M059J (cell line): ENCODE results near the gene SPOCK2. TPM values are rescaled to one million over a fixed set of nuclear protein-coding genes. Genes with fewer than 3 reads are reported as not detected.

Experiments
- DNase-seq: peaks from one replicate; pipeline ENCODE4 v3.0.0-alpha.2; 2012; ENCODE audit warnings: low read depth
- total RNA-seq: library from RNA; depleted of rRNA; stranded (reverse); fragments of >200 nt; shearing (Covaris generic); gene quantifications from 2 replicates; pipeline ENCODE4 v1.2.3, GENCODE V29; 2014; rRNA removed

SPOCK2 gene
- total RNA-seq, 1 experiment from 2014 or later = not detected

DNA sequence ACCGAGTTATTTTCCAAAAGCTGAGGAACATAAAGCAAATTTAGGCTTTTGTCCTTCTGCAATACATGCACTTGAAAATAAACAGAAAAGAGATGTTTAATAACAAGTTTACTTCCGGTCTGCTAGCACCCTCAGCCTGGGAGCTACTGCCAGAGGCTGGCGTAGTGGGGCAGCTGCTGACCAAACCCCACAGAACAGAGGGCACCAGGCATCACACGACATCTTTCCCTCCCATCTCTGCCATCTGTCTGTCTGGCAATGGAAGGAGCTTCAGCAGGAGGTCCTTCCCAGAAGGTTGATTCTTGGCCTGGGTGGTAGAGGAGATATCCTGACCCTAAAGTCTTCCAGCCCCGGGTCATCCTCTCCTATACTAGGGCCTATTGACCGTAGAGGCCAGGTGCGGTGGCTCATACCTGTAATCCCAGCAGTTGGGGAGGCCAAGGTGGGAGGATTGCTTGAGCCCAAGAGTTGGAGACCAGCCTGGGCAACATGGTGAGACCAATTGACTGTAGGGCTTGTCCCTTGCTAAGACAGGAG, 76.3 kb downstream of the SPOCK2 start:
- DNase-seq = no peak

DNA sequence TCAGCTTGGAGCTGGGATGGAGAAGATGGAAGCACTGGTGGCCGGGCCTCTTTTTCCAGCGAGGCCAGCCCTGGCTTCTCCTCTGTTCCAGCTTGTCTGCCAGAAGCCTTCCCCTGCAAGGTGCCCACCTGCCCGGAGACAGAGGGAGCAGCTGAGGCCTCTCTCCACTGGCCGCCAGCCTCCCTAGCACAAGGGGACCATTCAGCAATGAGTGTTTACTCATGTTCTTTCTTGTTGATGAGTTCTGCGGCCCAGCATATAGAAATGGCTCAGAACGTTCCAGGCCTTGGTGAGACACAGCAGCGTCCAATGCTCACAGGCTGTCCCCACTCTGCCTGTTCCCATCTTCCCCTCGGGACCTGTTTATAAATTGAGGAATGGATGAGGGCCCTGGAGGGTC, 76.9 kb downstream of the SPOCK2 start:
- no peak for DNase-seq

DNA sequence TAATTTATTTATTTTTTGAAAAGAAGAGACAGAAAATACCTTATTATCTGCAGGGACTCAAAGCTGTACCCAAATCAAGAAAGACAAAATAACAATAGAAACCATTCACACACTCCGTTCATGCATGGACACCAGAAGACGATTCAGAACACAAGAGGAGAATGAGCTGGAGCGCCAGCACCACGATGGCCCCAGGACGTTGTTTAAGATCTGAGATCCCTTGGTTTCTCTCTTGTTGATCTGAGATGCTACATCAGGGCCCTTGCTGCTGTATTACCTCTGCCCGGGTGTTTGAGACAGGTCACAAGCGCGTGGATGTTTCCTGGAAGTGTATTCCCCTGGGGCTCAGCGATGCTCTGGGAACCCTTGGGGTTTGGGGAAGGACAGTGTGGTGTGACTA, 77.3 kb downstream of the SPOCK2 start:
- no peak for DNase-seq

- no peak for DNase-seq
These were observed 77.9 kb downstream of the SPOCK2 start for GRCh38 chr10:72010234-72010973.

DNA sequence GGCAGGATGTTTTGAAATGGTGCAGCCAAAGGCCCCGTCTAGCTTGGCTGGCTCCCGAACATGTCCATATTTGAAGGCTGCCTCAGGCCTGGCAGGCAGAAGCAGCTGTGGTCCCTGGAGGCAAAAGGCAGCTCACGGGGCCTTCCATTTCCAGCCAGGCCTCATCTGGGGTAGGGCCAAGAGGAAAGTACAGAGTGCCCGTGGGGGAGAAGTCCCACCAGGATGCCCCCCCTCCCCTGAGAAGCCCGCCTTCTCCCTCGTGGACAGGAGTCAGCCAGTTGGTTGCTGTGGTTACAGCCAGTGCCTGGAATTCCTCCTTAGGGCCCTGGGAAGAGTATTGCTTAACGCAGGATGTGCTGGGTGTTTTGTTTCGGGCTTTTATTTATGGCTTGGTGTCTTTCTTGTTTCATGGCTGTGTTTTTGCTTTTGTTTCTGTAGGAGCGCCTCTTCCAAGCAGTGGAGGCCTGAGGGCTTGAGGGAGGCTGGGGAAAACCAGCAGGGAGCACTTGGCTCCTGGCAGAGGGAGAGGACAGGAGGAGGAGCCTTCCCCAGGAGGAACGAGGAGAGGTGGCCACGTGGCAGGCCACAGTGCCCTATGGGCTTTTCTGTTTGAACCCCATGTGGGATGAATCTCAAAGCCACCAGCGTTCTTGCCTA, 78.8 kb downstream of the SPOCK2 start:
- DNase-seq = peak; percentile 95

DNA sequence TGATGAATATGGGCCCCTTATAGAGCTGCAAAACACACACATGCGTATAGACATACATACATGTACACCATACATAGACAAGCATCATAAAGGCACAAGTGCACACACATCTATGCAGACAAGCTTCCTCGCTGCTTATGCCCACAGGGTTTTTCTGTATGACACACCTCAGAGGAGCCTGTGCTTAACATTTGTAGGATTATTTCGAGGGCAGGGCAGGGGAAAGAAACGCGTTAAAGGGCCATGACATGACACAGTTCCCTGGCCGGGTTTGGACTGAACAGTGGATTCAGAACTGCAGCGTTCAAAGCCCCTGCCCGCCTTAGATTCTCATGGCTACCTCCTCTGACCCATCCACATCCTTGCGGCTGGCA, 79.3 kb downstream of the SPOCK2 start:
- peak; percentile 85 for DNase-seq

Other genes with a start within 250 kb of the SPOCK2 start
- gene PSAP, start 237.3 kb downstream of the SPOCK2 start, total RNA-seq = 359 and 530 TPM in 2 replicates
- 12.3 and 22.4 TPM in 2 replicates for gene CHST3, start 124.2 kb downstream of the SPOCK2 start, total RNA-seq
- 69.8 and 82.3 TPM in 2 replicates for gene ANAPC16, start 127.5 kb upstream of the SPOCK2 start, total RNA-seq
- 32.7 and 37.1 TPM in 2 replicates for gene ASCC1, start 127.7 kb upstream of the SPOCK2 start, total RNA-seq
- gene DDIT4, start 185.4 kb upstream of the SPOCK2 start, total RNA-seq = 42.5 and 56.8 TPM in 2 replicates